Esophagus muscularis mucosa (tissue), 4 donors: ENCODE results near the gene NXPE3. TPM values are rescaled to one million over a fixed set of nuclear protein-coding genes. Genes with fewer than 3 reads are reported as not detected.

Experiments
- DNase-seq: peaks from one replicate; pipeline ENCODE4 v3.0.0-alpha.2; 2017; ENCODE audit errors: extremely low spot score
- H3K27ac ChIP-seq, 4 donors: fragments of 200-600 bp; sonication (generic); replicated peaks in 1 of 4; 1 replicate in 3 of 4; 2 replicates in 1 of 4; pipeline ENCODE4 v1.5.1; 2016 to 2019; ENCODE audit warnings: mild to moderate bottlenecking in 1 of 4
- H3K27me3 ChIP-seq, 4 donors: fragments of 200-600 bp; sonication (generic); one replicate each; pipeline versions ENCODE4 v1.5.1 to v1.6.0; 2016 to 2019
- H3K36me3 ChIP-seq, 4 donors: fragments of 200-600 bp; sonication (generic); one replicate each; pipeline ENCODE4 v1.5.1; 2016 to 2019
- H3K4me1 ChIP-seq, 4 donors: fragments of 200-600 bp; sonication (generic); one replicate each; pipeline ENCODE4 v1.5.1; 2016 to 2019
- H3K4me3 ChIP-seq, 4 donors: fragments of 200-600 bp; sonication (generic); 1 replicate in 2 of 4; 2 replicates in 2 of 4; pipeline ENCODE4 v1.5.1; 2016 to 2019; ENCODE audit warnings: mild to moderate bottlenecking in 4 of 4, moderate library complexity in 1 of 4
- H3K9me3 ChIP-seq, 4 donors: fragments of 200-600 bp; sonication (generic); 1 replicate in 3 of 4; 2 replicates in 1 of 4; pipeline ENCODE4 v1.5.1; 2016 to 2019
- CTCF ChIP-seq, 3 experiments: fragments of 200-600 bp in 2 of 3; fragments of 450-650 bp in 1 of 3; sonication (generic) in 2 of 3; IDR thresholded peaks; one replicate each; pipeline ENCODE4 v1.5.1; 2017 to 2019; ENCODE audit warnings: antibody characterized with exemption in 3 of 3, mild to moderate bottlenecking in 2 of 3, moderate library complexity in 1 of 3
- EP300 ChIP-seq: sonication (generic); formaldehyde crosslinking; IDR thresholded peaks from one replicate; pipeline ENCODE4 v1.6.1; 2017; ENCODE audit warnings: antibody characterized with exemption
- POLR2A ChIP-seq: fragments of 450-650 bp; IDR thresholded peaks from one replicate; pipeline ENCODE4 v1.6.1; 2017; ENCODE audit warnings: antibody characterized with exemption, moderate library complexity, mild to moderate bottlenecking, low read depth
- POLR2AphosphoS5 ChIP-seq, 2 donors: sonication (generic); formaldehyde crosslinking; IDR thresholded peaks; one replicate each; pipeline ENCODE4 v1.6.1; 2017; ENCODE audit warnings: antibody characterized with exemption in 2 of 2
- WGBS: methylation state at CpG from one replicate; pipeline ENCODE4 v1.1.5; 2018; 5-methylcytosine and 5-hydroxymethylcytosine counted together
- intact Hi-C: fragments of 100-400 bp; cut with DNase I; formaldehyde crosslinking; loops from one replicate; pipeline ENCODE4 v1.15.1; 2023
- total RNA-seq, 4 donors: library from RNA; depleted of rRNA; stranded (reverse); fragments of >200 nt; gene quantifications; one replicate each; pipeline versions ENCODE4 v1.1.0 to v1.2.1, GENCODE V29; 2016

NXPE3 gene
- total RNA-seq, 4 donors from 2014 or later, result 12.4 to 19.5 (median 17.8) TPM

GRCh38 chr3:101858464-101859030, 79.5 kb downstream of the NXPE3 start:
- H3K4me3 ChIP-seq, result peak overlapping the region in 2 of 4 donors; percentile 8 to 35
- no peak for TF ChIP-seq POLR2A
- TF ChIP-seq CTCF (IDR thresholded peaks at IDR 0.05), result no peak
- no peak for TF ChIP-seq EP300
- peak in 1 of 2 donors; percentile 33 for TF ChIP-seq POLR2AphosphoS5 (IDR thresholded peaks at IDR 0.05)

DNA sequence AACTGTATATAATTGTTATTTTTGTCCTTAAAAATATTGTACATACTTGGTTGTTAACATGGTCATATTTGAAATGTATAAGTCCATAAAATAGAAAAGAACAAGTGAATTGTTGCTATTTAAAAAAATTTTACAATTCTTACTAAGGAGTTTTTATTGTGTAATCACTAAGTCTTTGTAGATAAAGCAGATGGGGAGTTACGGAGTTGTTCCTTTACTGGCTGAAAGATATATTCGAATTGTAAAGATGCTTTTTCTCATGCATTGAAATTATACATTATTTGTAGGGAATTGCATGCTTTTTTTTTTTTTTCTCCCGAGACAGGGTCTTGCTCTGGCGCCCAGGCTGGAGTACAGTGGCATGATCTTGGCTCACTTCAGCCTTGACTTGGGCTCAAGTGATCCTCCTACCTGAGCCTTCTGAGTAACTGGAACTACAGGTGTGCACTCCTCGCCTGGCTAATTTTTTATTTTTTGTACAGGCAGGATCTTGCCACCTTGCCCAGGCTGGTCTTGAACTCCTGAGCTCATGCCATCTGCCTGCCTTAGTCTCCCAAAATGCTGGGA, 81.0 kb downstream of the NXPE3 start:
- peaks cover 0 to 40% (median 24%) of the 10 kb centered on the region in 4 donors for H3K4me1 ChIP-seq
- H3K27me3 ChIP-seq, result no peaks in the 10 kb centered on the region
- no peaks in the 10 kb centered on the region for H3K9me3 ChIP-seq
- DNase-seq, result no peak
- H3K4me3 ChIP-seq, result no peak overlapping the region
- intact Hi-C loops, result no loop called here
- H3K36me3 ChIP-seq, result peaks cover 62 to 74% (median 69%) of the 10 kb centered on the region in 4 donors
- WGBS, result 88% methylated on average over 5 of the region's 5 CpGs
- no peak overlapping the region for H3K27ac ChIP-seq
- TF ChIP-seq CTCF (IDR thresholded peaks at IDR 0.05) (no peak), POLR2AphosphoS5 (IDR thresholded peaks at IDR 0.05) (peak in 1 of 2 donors; percentile 17)

More at GRCh38 chr3:101858464-101859030, 79.5 kb downstream of the NXPE3 start:
- Histone ChIP-seq H3K27ac (no peak overlapping the region), H3K9me3 (no peaks in the 10 kb centered on the region), H3K27me3 (no peaks in the 10 kb centered on the region), H3K36me3 (peaks cover 76 to 88% (median 82%) of the 10 kb centered on the region in 4 donors), H3K4me1 (peaks cover 0 to 54% (median 33%) of the 10 kb centered on the region in 4 donors)
- no peak for DNase-seq
- WGBS, result 88% methylated on average over 4 of the region's 4 CpGs
- intact Hi-C loops, result no loop called here

- no peak for DNase-seq
- no peak overlapping the region for H3K4me3 ChIP-seq
- H3K9me3 ChIP-seq, result no peaks in the 10 kb centered on the region
- 70% methylated on average over 3 of the region's 3 CpGs for WGBS
- TF ChIP-seq POLR2AphosphoS5 (IDR thresholded peaks at IDR 0.05) (no peak), EP300 (no peak), CTCF (IDR thresholded peaks at IDR 0.05) (no peak)
- peaks cover 48 to 61% (median 56%) of the 10 kb centered on the region in 4 donors for H3K36me3 ChIP-seq
- H3K4me1 ChIP-seq, result peaks cover 0 to 28% (median 11%) of the 10 kb centered on the region in 4 donors
- H3K27me3 ChIP-seq, result no peaks in the 10 kb centered on the region
- peak overlapping the region in 1 of 4 donors; percentile 22 for H3K27ac ChIP-seq
- intact Hi-C loops, result no loop called here
These were observed 82.3 kb downstream of the NXPE3 start for GRCh38 chr3:101861212-101861788.

GRCh38 chr3:101861789-101862415, 82.9 kb downstream of the NXPE3 start:
- H3K27me3 ChIP-seq, result no peaks in the 10 kb centered on the region
- TF ChIP-seq POLR2AphosphoS5 (IDR thresholded peaks at IDR 0.05) (peak in 1 of 2 donors; percentile 39), CTCF (IDR thresholded peaks at IDR 0.05) (no peak), POLR2A (no peak), EP300 (no peak)
- H3K36me3 ChIP-seq, result peaks cover 42 to 55% (median 50%) of the 10 kb centered on the region in 4 donors
- 73% methylated on average over 5 of the region's 5 CpGs for whole genome bisulfite sequencing
- peak overlapping the region in 1 of 4 donors; percentile 22 for H3K27ac ChIP-seq
- H3K4me3 ChIP-seq, result no peak overlapping the region
- intact Hi-C loops, result no loop called here
- no peaks in the 10 kb centered on the region for H3K9me3 ChIP-seq
- peaks cover 0 to 22% (median 6%) of the 10 kb centered on the region in 4 donors for H3K4me1 ChIP-seq
- DNase-seq, result no peak
